Parathyroid adenoma (tissue), 2 donors: ENCODE data around the gene ARHGEF28.

Experiments
- H2AFZ ChIP-seq: fragments of 300-600 bp; sonication (generic); one replicate; pipeline ENCODE4 v1.7.0; 2017; ENCODE audit warnings: antibody characterized with exemption, mild to moderate bottlenecking
- H3K27ac ChIP-seq: fragments of 300-600 bp; sonication (generic); one replicate; pipeline ENCODE4 v1.7.0; 2017
- H3K27me3 ChIP-seq: fragments of 300-600 bp; sonication (generic); one replicate; pipeline ENCODE4 v1.7.0; 2017; ENCODE audit warnings: low read length; ENCODE audit not compliant: control insufficient read depth, insufficient read depth
- H3K36me3 ChIP-seq: fragments of 300-600 bp; sonication (generic); one replicate; pipeline ENCODE4 v1.7.0; 2017; ENCODE audit warnings: low read length; ENCODE audit not compliant: control insufficient read depth, insufficient read depth
- H3K4me1 ChIP-seq: fragments of 300-600 bp; sonication (generic); one replicate; pipeline ENCODE4 v1.7.0; 2017; ENCODE audit warnings: control low read depth
- H3K4me2 ChIP-seq: fragments of 300-600 bp; sonication (generic); one replicate; pipeline ENCODE4 v1.7.0; 2017; ENCODE audit warnings: low read length
- H3K4me3 ChIP-seq: fragments of 300-600 bp; sonication (generic); one replicate; pipeline ENCODE4 v1.7.0; 2017; ENCODE audit warnings: low read depth, low read length
- H3K79me2 ChIP-seq: fragments of 300-600 bp; sonication (generic); one replicate; pipeline ENCODE4 v1.7.0; 2017; ENCODE audit warnings: control low read depth
- H3K9ac ChIP-seq: fragments of 300-600 bp; sonication (generic); one replicate; pipeline ENCODE4 v1.7.0; 2017; ENCODE audit warnings: mild to moderate bottlenecking
- H3K9me3 ChIP-seq: fragments of 300-600 bp; sonication (generic); one replicate; pipeline ENCODE4 v1.7.0; 2017; ENCODE audit warnings: low read length; ENCODE audit not compliant: control insufficient read depth
- TF ChIP-seq, protein P1 (sequence below): fragments of 300-600 bp; sonication (generic); IDR thresholded peaks from one replicate; pipeline ENCODE4 v1.7.0; 2017; ENCODE audit warnings: antibody characterized with exemption, mild to moderate bottlenecking
- donor health status: primary hyperparathyroidism.

The ARHGEF28 gene

DNA sequence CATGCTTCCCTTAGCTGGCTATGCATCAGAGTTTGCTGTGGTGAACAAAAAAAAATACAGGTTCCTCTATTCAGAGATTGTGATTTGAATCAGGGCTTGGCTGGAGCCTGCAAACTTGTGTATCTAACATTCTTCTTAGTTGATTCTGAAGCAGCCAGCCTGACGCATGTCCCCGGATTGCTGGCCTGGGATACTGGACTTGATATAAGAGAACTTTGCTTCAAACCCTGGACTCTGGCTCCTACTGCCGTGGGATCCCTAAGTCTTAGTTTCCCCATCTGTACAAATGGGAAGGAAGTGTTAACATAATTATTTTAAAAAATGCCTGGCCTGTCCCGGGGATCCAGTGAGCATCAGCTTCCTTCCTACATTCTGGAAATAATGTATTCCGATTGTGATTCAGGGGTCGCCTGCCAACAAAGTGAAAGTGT is 292.8 kb downstream of the ARHGEF28 start:
- Histone ChIP-seq H3K4me2 (no peak overlapping the region), H3K4me1 (no peaks in the 10 kb centered on the region), H3K36me3 (no peaks in the 10 kb centered on the region), H3K27ac (no peak overlapping the region), H3K27me3 (no peaks in the 10 kb centered on the region), H3K9me3 (no peaks in the 10 kb centered on the region), H2AFZ (no peak overlapping the region), H3K4me3 (no peak overlapping the region), H3K79me2 (no peaks in the 10 kb centered on the region), H3K9ac (no peak overlapping the region)
- TF ChIP-seq, protein P1, sequence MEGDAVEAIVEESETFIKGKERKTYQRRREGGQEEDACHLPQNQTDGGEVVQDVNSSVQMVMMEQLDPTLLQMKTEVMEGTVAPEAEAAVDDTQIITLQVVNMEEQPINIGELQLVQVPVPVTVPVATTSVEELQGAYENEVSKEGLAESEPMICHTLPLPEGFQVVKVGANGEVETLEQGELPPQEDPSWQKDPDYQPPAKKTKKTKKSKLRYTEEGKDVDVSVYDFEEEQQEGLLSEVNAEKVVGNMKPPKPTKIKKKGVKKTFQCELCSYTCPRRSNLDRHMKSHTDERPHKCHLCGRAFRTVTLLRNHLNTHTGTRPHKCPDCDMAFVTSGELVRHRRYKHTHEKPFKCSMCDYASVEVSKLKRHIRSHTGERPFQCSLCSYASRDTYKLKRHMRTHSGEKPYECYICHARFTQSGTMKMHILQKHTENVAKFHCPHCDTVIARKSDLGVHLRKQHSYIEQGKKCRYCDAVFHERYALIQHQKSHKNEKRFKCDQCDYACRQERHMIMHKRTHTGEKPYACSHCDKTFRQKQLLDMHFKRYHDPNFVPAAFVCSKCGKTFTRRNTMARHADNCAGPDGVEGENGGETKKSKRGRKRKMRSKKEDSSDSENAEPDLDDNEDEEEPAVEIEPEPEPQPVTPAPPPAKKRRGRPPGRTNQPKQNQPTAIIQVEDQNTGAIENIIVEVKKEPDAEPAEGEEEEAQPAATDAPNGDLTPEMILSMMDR: no peak

DNA sequence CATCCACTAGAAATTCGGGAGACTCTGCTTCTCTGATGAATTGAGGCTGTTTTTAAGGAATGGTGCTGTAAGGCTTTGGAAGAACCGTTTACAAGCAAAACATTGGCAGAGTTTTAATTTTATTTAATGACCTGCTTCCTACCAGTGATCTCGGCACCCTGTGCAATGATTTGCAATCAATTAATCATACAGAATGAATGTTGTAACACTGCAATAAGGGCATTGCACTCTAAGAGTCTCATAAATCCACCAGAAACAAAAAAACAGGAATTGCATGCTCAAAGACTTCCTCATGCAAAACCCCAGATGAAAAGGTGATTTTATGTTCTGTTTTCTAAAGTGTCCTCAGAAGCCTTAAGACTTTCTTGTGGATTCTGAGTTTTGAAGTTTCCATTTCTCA is 295.7 kb downstream of the ARHGEF28 start:
- Histone ChIP-seq H3K4me2 (no peak overlapping the region), H3K27me3 (no peaks in the 10 kb centered on the region), H3K36me3 (no peaks in the 10 kb centered on the region), H3K4me3 (no peak overlapping the region), H3K9me3 (no peaks in the 10 kb centered on the region), H2AFZ (no peak overlapping the region), H3K79me2 (no peaks in the 10 kb centered on the region), H3K9ac (no peak overlapping the region), H3K27ac (no peak overlapping the region), H3K4me1 (no peaks in the 10 kb centered on the region)
- TF ChIP-seq, protein P1: no peak

DNA sequence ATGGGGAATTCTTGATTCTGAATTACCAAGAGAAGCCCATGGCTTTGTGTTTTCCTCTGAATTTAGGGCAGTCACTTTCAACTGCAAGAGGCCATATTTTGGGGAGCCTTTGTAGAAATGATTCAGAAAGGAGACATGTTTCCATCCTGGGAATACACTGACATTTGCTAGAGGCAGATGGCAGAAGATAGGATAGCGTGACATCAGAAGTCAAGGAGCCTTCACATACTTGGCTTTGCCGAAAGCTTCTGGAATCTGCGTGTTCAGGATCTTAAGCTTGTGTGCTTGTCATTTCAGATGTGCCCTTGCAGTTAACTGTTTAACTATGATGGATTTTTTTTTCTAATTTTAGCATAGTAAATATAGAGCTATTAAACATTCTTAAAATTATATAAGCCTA is 296.2 kb downstream of the ARHGEF28 start:
- Histone ChIP-seq H3K4me3 (no peak overlapping the region), H3K27me3 (no peaks in the 10 kb centered on the region), H3K9ac (no peak overlapping the region), H3K4me2 (no peak overlapping the region), H3K9me3 (no peaks in the 10 kb centered on the region), H3K27ac (no peak overlapping the region), H3K4me1 (no peaks in the 10 kb centered on the region), H3K79me2 (no peaks in the 10 kb centered on the region), H2AFZ (no peak overlapping the region), H3K36me3 (no peaks in the 10 kb centered on the region)
- TF ChIP-seq, protein P1: no peak

DNA sequence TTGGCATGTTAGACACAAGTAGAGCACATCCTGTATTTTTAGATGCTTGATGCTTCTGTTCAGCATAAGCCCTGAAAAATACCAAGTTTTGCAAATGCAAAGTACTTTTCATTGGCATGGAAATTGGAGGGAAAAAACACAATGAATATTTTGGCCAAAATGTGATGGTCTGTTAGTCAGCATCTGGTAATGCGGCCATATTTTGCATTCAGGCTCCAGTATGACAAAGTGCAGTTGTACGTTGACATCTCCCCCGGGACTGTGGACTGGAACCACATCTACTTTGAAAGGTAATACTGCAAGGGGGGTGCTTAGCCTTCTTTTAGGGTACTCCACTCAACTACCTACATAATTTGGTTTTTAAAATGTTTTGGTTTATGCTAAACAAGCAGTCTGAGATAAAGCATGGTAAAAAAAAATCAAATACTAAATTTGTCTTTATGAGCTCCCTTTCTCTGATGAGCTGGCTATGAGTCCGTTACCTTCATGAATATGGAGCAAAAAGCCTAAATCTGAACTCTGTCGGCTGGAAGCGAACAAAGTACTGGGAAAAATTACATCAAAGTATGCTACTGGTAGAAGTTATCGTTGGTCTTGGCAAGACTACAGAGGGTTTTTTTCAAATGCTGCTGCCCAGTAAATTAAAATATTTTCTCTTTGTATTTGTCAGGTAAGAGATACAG is 297.0 kb downstream of the ARHGEF28 start:
- H3K4me2 ChIP-seq: no peak overlapping the region
- H3K4me3 ChIP-seq: no peak overlapping the region
- no peaks in the 10 kb centered on the region for H3K27me3 ChIP-seq
- H2AFZ ChIP-seq: no peak overlapping the region
- no peaks in the 10 kb centered on the region for H3K9me3 ChIP-seq
- H3K79me2 ChIP-seq: no peaks in the 10 kb centered on the region
- no peak overlapping the region for H3K9ac ChIP-seq
- TF ChIP-seq, protein P1: no peak
- no peaks in the 10 kb centered on the region for H3K4me1 ChIP-seq
- no peak overlapping the region for H3K27ac ChIP-seq
- no peaks in the 10 kb centered on the region for H3K36me3 ChIP-seq

DNA sequence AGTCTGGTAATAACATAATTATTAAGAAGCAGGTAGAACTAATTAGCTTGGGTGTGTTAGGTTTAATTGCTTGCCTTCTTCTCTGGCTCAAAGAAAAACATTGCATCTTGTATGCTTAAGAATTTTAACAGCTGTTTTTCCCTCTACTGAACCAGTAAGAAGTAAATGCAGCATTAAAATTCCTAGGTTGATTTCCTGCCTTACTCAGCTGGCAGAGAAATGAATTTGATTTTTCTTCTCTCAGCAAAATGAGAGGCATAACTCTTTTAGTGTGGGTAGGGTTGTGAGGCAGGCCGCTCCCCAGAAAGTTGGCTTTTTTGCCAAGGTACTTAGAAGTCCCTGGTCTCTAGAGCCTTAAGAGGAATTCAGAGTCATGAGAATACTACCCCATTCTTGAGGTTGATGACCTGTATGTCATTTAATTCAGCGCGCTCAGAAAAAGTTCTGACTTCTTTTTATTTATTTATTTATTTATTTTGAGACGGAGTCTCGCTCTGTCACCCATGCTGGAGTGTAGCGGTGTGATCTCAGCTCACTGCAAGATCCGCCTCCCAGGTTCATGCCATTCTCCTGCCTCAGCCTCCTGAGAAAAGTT is 302.6 kb downstream of the ARHGEF28 start:
- no peaks in the 10 kb centered on the region for H3K36me3 ChIP-seq
- no peak overlapping the region for H3K9ac ChIP-seq
- H3K4me2 ChIP-seq: no peak overlapping the region
- H3K27me3 ChIP-seq: no peaks in the 10 kb centered on the region
- TF ChIP-seq, protein P1: no peak
- H3K4me1 ChIP-seq: no peaks in the 10 kb centered on the region
- no peaks in the 10 kb centered on the region for H3K79me2 ChIP-seq
- no peak overlapping the region for H3K4me3 ChIP-seq
- H3K27ac ChIP-seq: no peak overlapping the region
- no peaks in the 10 kb centered on the region for H3K9me3 ChIP-seq
- H2AFZ ChIP-seq: no peak overlapping the region
